ENCODE results near the gene ARL5C. TPM values are rescaled to one million over a fixed set of nuclear protein-coding genes. Genes with fewer than 3 reads are reported as not detected.

ARL5C gene
- total RNA-seq, 1 donor from 2014 or later = not detected

- Mint-ChIP-seq H3K4me1 (peaks cover 6% of the 10 kb centered on the region), H3K27ac (ENCODE audit: unreplicated experiment) (no peak overlapping the region), H3K4me3 (peak overlapping the region; percentile 64), H3K27me3 (ENCODE audit: low read depth) (peaks cover 68% of the 10 kb centered on the region), H3K36me3 (ENCODE audit: low read depth) (peaks cover 7% of the 10 kb centered on the region), H3K9me3 (no peaks in the 10 kb centered on the region)
- TF ChIP-seq CTCF (conservative IDR thresholded peaks at IDR 0.05) = no peak
- no peak for DNase-seq (ENCODE audit: low read depth, low spot score)
Observed at GRCh38 chr17:39209317-39210092, 43.5 kb upstream of the ARL5C start.

GRCh38 chr17:39208893-39209292 is 42.9 kb upstream of the ARL5C start:
- H3K27ac Mint-ChIP-seq (ENCODE audit: unreplicated experiment) = no peak overlapping the region
- peaks cover 10% of the 10 kb centered on the region for H3K36me3 Mint-ChIP-seq (ENCODE audit: low read depth)
- H3K4me1 Mint-ChIP-seq = peaks cover 6% of the 10 kb centered on the region
- no peaks in the 10 kb centered on the region for H3K9me3 Mint-ChIP-seq
- DNase-seq (ENCODE audit: low read depth, low spot score) = no peak
- H3K27me3 Mint-ChIP-seq (ENCODE audit: low read depth) = peaks cover 63% of the 10 kb centered on the region
- TF ChIP-seq CTCF (conservative IDR thresholded peaks at IDR 0.05) = no peak
- H3K4me3 Mint-ChIP-seq = no peak overlapping the region

GRCh38 chr17:39208136-39208535 is 42.2 kb upstream of the ARL5C start:
- Mint-ChIP-seq H3K27me3 (ENCODE audit: low read depth) (peaks cover 61% of the 10 kb centered on the region), H3K27ac (ENCODE audit: unreplicated experiment) (no peak overlapping the region), H3K36me3 (ENCODE audit: low read depth) (peaks cover 13% of the 10 kb centered on the region), H3K4me3 (no peak overlapping the region), H3K4me1 (peaks cover 6% of the 10 kb centered on the region), H3K9me3 (no peaks in the 10 kb centered on the region)
- no peak for TF ChIP-seq CTCF (conservative IDR thresholded peaks at IDR 0.05)
- DNase-seq (ENCODE audit: low read depth, low spot score) = no peak

GRCh38 chr17:39205112-39205526 is 39.2 kb upstream of the ARL5C start:
- no peak for TF ChIP-seq CTCF (conservative IDR thresholded peaks at IDR 0.05)
- Mint-ChIP-seq H3K4me1 (peaks cover 23% of the 10 kb centered on the region), H3K9me3 (no peaks in the 10 kb centered on the region), H3K27ac (ENCODE audit: unreplicated experiment) (no peak overlapping the region), H3K27me3 (ENCODE audit: low read depth) (peaks cover 33% of the 10 kb centered on the region), H3K36me3 (ENCODE audit: low read depth) (peaks cover 25% of the 10 kb centered on the region), H3K4me3 (peak overlapping the region; percentile 72)
- DNase-seq (ENCODE audit: low read depth, low spot score) = no peak

- DNase-seq (ENCODE audit: low read depth, low spot score) = no peak
- TF ChIP-seq CTCF (conservative IDR thresholded peaks at IDR 0.05) = no peak
- Mint-ChIP-seq H3K36me3 (ENCODE audit: low read depth) (peaks cover 25% of the 10 kb centered on the region), H3K9me3 (no peaks in the 10 kb centered on the region), H3K27ac (ENCODE audit: unreplicated experiment) (no peak overlapping the region), H3K27me3 (ENCODE audit: low read depth) (peaks cover 27% of the 10 kb centered on the region), H3K4me3 (peak overlapping the region; percentile 69), H3K4me1 (peaks cover 31% of the 10 kb centered on the region)
Observed at GRCh38 chr17:39204245-39204644, 38.3 kb upstream of the ARL5C start.
